HEK293T (cell line): ENCODE measurements around the gene RSPO1.

Experiments
- BHLHE40 ChIP-seq: fragments of 450-650 bp; IDR thresholded peaks from 2 replicates; pipeline ENCODE4 v1.6.1; 2016; ENCODE audit warnings: mild to moderate bottlenecking, moderate library complexity, borderline replicate concordance
- CTBP1 ChIP-seq: fragments of 450-650 bp; IDR thresholded peaks from 2 replicates; pipeline ENCODE4 v1.6.1; 2016; ENCODE audit warnings: borderline replicate concordance
- ELF4 ChIP-seq: fragments of 450-650 bp; IDR thresholded peaks from 2 replicates; pipeline ENCODE4 v1.6.1; 2017; ENCODE audit warnings: antibody characterized with exemption
- FOXM1 ChIP-seq: fragments of 450-650 bp; IDR thresholded peaks from 2 replicates; pipeline ENCODE4 v1.6.1; 2017; ENCODE audit warnings: mild to moderate bottlenecking, borderline replicate concordance
- HDGF ChIP-seq: fragments of 450-650 bp; IDR thresholded peaks from 2 replicates; pipeline ENCODE4 v1.6.1; 2017; ENCODE audit warnings: antibody characterized with exemption, borderline replicate concordance
- L3MBTL2 ChIP-seq: fragments of 450-650 bp; conservative IDR thresholded peaks from 2 replicates; pipeline ENCODE4 v1.6.1; 2016; ENCODE audit warnings: mild to moderate bottlenecking
- PKNOX1 ChIP-seq: fragments of 450-650 bp; IDR thresholded peaks from 2 replicates; pipeline ENCODE4 v1.6.1; 2016
- SP1 ChIP-seq: fragments of 450-650 bp; IDR thresholded peaks from 2 replicates; pipeline ENCODE4 v1.6.1; 2017
- SUZ12 ChIP-seq: fragments of 450-650 bp; IDR thresholded peaks from 2 replicates; pipeline ENCODE4 v1.6.1; 2016; ENCODE audit warnings: mild to moderate bottlenecking
- TARDBP ChIP-seq: fragments of 450-650 bp; IDR thresholded peaks from 2 replicates; pipeline ENCODE4 v1.6.1; 2016

GRCh38 chr1:37660664-37661063, 26.0 kb upstream of the RSPO1 start:
- TF ChIP-seq ELF4 (no peak), HDGF (no peak), SUZ12 (no peak), L3MBTL2 (no peak), PKNOX1 (no peak), CTBP1 (no peak), FOXM1 (no peak), TARDBP (no peak), BHLHE40 (no peak), SP1 (no peak)
